ENCODE results near the gene CSGALNACT2. TPM values are rescaled to one million over a fixed set of nuclear protein-coding genes. Genes with fewer than 3 reads are reported as not detected.

The CSGALNACT2 gene
- total RNA-seq, 2 donors from 2014 or later: 31.6 to 36.3 TPM

DNA sequence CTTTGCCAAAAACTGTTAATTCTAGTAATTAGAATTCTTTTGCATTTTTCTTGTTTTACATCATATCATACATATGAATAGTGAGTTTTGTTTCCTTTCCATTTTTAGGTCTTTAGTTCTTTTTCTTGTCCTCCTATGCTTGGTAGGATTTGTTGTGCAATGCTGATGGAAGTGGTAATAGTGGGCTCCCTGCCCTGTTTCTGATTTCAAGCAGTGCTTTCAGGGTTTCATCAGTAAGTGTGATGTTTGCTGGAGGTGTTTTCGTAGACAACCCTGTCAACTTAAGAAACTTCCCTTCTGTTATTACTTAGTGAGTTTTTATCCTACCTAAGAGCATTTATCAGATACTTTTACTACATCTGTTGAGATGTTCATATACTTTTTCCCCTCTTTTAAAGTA is 50.5 kb downstream of the CSGALNACT2 start:
- Mint-ChIP-seq H3K4me3 (no peak overlapping the region), H3K27ac (no peak overlapping the region), H3K4me1 (no peaks in the 10 kb centered on the region), H3K9me3 (no peaks in the 10 kb centered on the region), H3K36me3 (ENCODE audit: low read depth) (peaks cover 66% of the 10 kb centered on the region), H3K27me3 (no peaks in the 10 kb centered on the region)
- no peak for ATAC-seq (replicated peaks)

DNA sequence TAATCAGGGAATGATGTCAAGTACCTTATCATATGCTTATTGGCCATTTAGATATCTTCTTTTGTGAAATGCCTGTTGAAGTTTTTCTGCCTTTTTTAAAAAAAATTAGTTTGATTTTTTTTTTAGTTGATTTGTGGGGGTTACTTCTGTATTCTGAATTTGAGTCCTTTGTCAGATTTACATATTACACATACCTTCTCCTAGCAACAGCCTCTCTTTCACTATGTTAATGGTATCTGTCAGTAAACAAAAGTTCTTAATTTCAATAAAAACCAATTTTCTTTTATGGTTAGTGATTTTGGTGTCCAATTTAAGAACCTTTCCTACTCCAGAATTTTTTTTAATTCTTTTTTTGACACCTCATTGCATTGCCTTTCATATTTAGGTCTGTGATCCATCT is 52.0 kb downstream of the CSGALNACT2 start:
- no peak overlapping the region for H3K4me3 Mint-ChIP-seq
- H3K27ac Mint-ChIP-seq: no peak overlapping the region
- no peak for ATAC-seq (replicated peaks)
- no peaks in the 10 kb centered on the region for H3K4me1 Mint-ChIP-seq
- H3K9me3 Mint-ChIP-seq: no peaks in the 10 kb centered on the region
- H3K36me3 Mint-ChIP-seq (ENCODE audit: low read depth): peaks cover 52% of the 10 kb centered on the region
- H3K27me3 Mint-ChIP-seq: no peaks in the 10 kb centered on the region

DNA sequence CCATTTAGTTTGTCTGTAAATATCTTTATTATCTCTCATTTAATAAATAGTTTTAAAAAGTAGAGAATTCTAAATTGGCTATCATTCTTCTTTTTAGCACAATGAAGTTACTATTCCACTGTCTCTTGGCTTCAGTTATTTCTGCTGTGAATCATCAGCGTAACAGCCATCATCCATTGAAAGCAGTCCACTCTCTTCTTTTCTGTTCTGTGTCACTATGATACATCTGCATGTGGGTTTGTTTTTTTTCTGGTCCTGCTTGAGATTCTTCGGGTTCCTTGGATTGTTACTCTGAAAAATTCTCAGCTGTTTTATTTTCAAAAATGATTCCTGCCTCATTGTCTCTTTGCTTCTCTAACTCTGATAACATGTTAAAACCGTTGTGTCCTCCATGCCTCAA is 52.5 kb downstream of the CSGALNACT2 start:
- Mint-ChIP-seq H3K27me3 (no peaks in the 10 kb centered on the region), H3K36me3 (ENCODE audit: low read depth) (peaks cover 48% of the 10 kb centered on the region)

DNA sequence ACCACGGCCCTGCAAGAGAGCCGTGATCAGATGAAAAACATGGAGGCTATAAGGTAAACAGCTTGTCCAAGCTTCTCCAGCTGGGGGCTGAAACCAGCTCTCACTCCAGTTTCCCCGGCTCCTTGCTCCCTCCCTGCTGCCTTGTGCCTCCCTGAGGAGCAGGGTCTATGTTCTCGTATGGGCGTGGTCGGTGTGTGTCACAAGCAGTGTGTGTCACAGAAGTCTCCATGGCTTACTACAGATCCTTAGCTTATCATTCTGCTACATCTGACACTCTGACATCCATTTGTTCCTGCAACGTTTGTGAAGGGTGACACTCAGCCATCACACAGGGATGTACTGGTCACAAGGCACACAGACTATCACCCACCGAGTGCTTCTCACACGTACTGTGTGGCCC is 54.6 kb downstream of the CSGALNACT2 start:
- H3K4me1 Mint-ChIP-seq: no peaks in the 10 kb centered on the region
- H3K36me3 Mint-ChIP-seq (ENCODE audit: low read depth): peaks cover 26% of the 10 kb centered on the region
- H3K27me3 Mint-ChIP-seq: no peaks in the 10 kb centered on the region

More for the DNA sequence above, 52.5 kb downstream of the CSGALNACT2 start:
- Mint-ChIP-seq H3K9me3 (no peaks in the 10 kb centered on the region), H3K27ac (no peak overlapping the region), H3K4me3 (no peak overlapping the region), H3K4me1 (no peaks in the 10 kb centered on the region)
- ATAC-seq (replicated peaks): no peak

DNA sequence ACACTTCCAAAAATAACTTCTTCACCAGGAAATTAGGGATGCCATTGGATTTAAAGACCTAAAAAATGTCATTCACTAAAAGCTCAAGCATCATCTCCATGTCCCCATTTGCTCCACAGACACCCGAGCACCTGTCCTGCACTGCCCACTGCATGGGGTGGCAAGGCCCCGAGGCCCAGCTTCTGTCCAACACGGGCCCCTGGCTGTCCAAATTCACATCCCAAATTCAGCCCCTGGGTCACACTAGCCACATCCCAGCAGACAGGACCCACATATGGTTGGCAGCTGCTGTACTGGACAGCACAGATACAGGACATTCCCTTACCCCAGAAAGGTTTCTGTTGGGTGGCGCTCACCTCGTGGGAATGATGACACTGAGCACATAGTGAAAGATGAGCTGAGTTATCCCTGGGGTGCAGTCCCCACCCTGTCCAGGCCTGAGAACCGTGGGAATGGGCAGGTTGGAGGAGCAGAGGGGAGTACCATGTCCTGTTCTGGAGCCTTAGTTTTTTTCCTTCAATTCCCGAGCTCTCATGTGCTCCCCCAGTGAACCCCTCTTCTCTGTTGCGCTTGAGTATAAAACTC is 55.3 kb downstream of the CSGALNACT2 start:
- no peak overlapping the region for H3K4me3 Mint-ChIP-seq

More for the DNA sequence above, 54.6 kb downstream of the CSGALNACT2 start:
- no peak overlapping the region for H3K27ac Mint-ChIP-seq
- H3K4me3 Mint-ChIP-seq: no peak overlapping the region
- no peak for ATAC-seq (replicated peaks)
- no peaks in the 10 kb centered on the region for H3K9me3 Mint-ChIP-seq

DNA sequence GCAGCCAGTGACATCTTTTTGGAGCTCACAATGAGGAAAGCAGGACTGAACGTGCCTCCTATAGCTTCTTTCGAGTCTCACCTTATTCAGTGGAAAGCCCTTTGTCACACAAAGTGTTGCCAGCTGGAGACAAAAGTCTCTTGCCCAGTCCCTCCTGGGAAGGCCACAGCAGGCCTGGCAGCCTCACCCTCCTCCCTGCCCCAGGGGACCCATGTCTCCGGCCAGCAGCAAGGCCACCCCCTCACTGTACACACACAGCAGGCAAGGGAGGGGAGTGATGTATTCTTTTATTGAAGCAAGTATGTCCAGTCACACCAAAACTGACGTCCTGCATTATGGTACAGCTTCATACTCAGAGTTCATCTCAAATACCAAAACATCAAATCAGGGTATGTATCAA is 56.0 kb downstream of the CSGALNACT2 start:
- Mint-ChIP-seq H3K9me3 (no peaks in the 10 kb centered on the region), H3K36me3 (ENCODE audit: low read depth) (peaks cover 13% of the 10 kb centered on the region), H3K27me3 (no peaks in the 10 kb centered on the region), H3K4me1 (no peaks in the 10 kb centered on the region), H3K27ac (peak overlapping the region; percentile 37), H3K4me3 (no peak overlapping the region)
- no peak for ATAC-seq (replicated peaks)

More for the DNA sequence above, 55.3 kb downstream of the CSGALNACT2 start:
- Mint-ChIP-seq H3K27ac (peak overlapping the region; percentile 37), H3K4me1 (no peaks in the 10 kb centered on the region), H3K36me3 (ENCODE audit: low read depth) (peaks cover 19% of the 10 kb centered on the region), H3K9me3 (no peaks in the 10 kb centered on the region), H3K27me3 (no peaks in the 10 kb centered on the region)
- ATAC-seq (replicated peaks): peak; percentile 5

DNA sequence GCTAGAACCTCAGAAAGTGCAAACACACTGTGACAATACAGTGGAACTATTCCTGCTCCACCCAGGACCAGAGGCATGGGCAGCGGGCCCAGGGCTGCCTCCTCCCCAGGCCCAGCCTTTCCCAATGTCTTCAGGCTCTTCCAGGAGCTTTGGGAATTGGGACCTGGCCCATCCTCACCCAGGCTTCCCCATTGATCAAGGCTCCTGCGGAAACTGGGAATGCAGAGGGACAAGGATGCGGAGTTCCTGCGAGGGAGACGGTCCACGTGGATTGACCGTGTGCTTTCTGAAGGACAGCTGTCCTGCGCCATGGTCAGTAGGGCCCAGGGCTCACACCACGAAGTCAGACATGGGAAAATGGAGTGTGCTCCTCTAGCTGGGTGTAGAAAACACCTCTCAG is 56.6 kb downstream of the CSGALNACT2 start:
- Mint-ChIP-seq H3K27me3 (no peaks in the 10 kb centered on the region), H3K9me3 (no peaks in the 10 kb centered on the region)

DNA sequence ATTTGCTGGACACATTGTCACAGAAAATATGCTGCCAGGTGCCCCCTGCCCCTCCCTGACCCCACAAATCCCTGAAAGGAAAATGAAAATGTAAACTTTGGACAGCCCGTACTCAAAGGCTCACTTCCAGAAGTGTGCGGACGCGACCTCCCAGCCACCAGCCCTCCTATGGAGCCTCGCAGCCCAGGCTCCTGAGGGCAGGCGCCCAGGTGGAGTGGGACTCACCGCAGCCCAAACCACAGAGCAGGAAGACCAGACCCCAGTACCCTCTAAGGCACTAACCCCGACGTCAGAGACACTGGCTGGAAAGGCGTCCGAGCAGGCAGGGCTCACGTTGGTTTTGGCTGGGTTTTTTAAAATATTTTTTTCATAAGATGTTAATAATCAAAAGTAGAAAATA is 57.3 kb downstream of the CSGALNACT2 start:
- ATAC-seq (replicated peaks): no peak
- Mint-ChIP-seq H3K4me3 (no peak overlapping the region), H3K27ac (no peak overlapping the region), H3K4me1 (no peaks in the 10 kb centered on the region), H3K36me3 (ENCODE audit: low read depth) (peaks cover 4% of the 10 kb centered on the region), H3K27me3 (no peaks in the 10 kb centered on the region), H3K9me3 (no peaks in the 10 kb centered on the region)

More for the DNA sequence above, 56.6 kb downstream of the CSGALNACT2 start:
- Mint-ChIP-seq H3K27ac (no peak overlapping the region), H3K4me3 (no peak overlapping the region), H3K4me1 (no peaks in the 10 kb centered on the region), H3K36me3 (ENCODE audit: low read depth) (peaks cover 10% of the 10 kb centered on the region)
- no peak for ATAC-seq (replicated peaks)

DNA sequence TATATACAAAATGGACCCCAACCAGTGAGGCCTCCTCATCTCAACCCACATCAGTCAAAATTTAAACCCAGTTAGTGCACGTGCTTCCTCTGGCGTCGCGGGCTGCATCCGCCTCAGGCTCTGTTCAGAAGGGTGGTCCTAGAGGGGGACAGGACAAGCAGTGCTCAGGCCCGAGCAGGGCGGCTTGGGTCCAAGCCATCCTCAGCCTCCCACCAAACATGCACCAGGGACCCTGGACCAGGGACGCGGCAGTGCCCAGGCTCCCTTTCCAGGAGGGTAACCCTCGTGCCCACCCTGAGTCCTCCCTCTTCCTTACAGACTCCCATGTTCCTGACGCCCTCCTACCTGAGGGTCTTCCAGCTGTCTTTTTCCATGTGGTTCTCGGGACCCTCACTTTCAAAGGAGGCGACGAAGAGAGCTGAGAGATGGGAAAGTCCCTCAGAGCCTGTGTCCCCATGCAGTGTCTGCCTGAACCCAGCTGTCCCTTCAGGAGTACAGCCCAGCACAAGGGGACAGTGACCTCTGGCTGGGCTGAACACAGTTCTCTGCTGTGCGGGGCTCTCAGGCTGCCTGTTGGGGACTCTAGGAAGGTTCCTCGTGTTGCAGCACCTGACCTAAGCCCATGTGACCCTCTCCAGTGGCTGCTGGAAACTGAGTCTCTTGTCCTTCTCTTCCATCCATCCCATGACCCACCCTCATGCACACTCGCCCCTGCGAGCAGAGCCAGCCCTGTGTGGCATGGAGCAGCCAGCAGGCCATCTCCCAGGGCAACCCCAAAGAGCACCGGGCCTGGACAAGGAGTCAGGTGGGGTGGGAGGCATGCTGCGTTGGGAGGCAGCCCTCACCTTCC is 58.1 kb downstream of the CSGALNACT2 start:
- H3K36me3 Mint-ChIP-seq (ENCODE audit: low read depth): no peaks in the 10 kb centered on the region
- no peaks in the 10 kb centered on the region for H3K9me3 Mint-ChIP-seq
- H3K4me1 Mint-ChIP-seq: no peaks in the 10 kb centered on the region
- no peak for ATAC-seq (replicated peaks)
- no peak overlapping the region for H3K27ac Mint-ChIP-seq
- no peak overlapping the region for H3K4me3 Mint-ChIP-seq
- H3K27me3 Mint-ChIP-seq: no peaks in the 10 kb centered on the region

DNA sequence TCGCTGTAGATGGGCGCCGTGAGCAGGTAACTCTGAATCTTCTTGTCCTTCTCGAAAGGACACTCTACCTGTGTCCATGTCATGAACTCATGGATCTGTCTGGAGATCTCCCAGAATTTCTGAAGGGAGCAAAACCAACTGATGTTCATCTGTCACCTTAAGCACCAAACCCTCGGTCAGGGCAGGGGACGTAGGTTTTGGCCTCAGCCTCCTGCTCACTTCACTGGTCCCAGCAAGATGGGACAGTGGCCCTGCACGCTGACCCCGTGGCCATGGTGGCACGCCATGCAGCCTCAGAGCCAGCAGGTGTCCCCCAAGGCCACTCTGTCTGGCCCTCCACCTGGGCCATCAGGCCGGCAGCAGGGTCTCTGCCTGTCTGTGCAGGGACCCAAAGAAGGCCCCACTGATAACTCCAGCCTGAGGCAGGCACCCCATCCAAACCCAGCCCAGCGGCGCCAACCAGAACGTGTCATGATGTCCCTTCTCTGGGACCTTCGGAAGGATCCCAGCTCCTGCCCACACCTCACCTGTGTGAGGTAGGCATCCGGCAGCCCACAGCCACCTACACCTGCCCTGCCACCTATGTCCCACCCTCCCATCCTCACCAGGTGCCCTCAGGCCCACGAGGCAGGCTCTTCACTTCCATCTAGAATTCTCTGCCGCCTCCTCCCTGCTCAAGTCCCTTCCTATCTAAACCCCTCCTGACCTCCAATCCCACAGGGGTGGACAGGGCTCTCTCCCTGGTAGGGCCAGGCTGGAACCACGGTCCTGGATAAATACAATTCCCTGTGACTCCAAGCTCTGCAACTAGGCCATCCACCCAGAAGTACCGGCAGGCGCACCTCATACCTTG is 59.0 kb downstream of the CSGALNACT2 start:
- no peak for ATAC-seq (replicated peaks)
- Mint-ChIP-seq H3K4me1 (no peaks in the 10 kb centered on the region), H3K27ac (peak overlapping the region; percentile 42), H3K27me3 (no peaks in the 10 kb centered on the region), H3K9me3 (no peaks in the 10 kb centered on the region), H3K4me3 (no peak overlapping the region), H3K36me3 (ENCODE audit: low read depth) (no peaks in the 10 kb centered on the region)

DNA sequence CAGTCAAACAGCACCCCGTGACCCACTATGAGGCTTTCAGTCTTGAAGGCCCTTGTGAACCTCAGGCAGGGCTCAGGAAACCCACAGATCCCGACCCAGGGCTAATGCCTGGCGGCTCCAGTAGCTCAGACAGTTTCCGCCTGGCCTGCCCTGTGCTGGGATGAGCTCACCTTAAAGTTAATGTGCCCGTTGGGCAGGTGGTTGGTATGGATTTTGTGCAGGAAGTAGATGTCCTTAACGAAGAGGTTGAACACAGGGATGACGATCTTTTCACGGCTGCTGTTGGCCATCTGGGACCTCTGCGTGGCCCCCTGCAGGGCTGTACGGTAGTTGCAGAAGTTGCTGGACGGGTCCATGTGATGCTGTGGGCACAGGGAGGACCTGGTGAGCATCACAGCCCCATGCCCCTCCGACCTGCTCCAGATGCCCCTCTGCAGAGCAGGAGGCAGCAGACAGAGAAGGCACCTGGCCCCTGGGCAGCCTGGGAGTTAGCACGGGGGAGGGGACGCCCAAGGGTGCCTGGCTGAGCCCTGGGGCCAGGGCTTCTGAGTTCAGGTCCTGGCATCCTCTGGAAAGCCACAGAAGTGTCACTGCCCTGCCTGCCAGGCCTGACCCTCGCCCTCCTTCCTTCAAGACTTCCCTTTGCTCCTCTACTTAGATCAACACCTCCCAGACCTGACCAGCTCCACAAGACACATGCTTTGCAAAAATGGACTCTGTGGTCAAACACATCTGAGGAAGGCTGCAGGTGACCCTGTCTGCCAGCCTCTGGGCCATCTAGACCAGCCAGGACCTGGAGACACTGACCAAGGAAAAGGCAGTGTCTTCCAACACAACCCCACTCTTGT is 59.8 kb downstream of the CSGALNACT2 start:
- no peak for ATAC-seq (replicated peaks)
- Mint-ChIP-seq H3K36me3 (ENCODE audit: low read depth) (no peaks in the 10 kb centered on the region), H3K4me1 (no peaks in the 10 kb centered on the region), H3K4me3 (no peak overlapping the region), H3K27me3 (no peaks in the 10 kb centered on the region), H3K27ac (peak overlapping the region; percentile 42), H3K9me3 (no peaks in the 10 kb centered on the region)

DNA sequence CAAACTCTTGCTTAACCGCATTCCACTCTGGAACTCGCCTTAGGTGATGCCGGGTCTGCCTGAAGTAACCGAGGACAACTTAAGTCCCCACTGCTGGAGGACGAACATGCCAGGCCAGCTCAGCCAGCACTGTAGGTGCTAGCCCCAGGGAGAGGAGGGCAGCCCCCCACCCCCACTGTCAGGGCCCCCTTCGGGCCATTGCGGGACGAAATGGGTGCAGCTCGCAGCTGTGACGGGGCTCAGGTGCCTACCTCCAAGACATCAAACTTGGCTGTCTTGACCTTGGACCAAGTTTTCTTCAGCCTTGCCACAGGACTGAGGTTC is 60.4 kb downstream of the CSGALNACT2 start:
- no peak overlapping the region for H3K4me3 Mint-ChIP-seq
- no peaks in the 10 kb centered on the region for H3K9me3 Mint-ChIP-seq
- no peaks in the 10 kb centered on the region for H3K36me3 Mint-ChIP-seq (ENCODE audit: low read depth)
- no peaks in the 10 kb centered on the region for H3K4me1 Mint-ChIP-seq
- no peak for ATAC-seq (replicated peaks)
- H3K27ac Mint-ChIP-seq: no peak overlapping the region
- H3K27me3 Mint-ChIP-seq: no peaks in the 10 kb centered on the region

DNA sequence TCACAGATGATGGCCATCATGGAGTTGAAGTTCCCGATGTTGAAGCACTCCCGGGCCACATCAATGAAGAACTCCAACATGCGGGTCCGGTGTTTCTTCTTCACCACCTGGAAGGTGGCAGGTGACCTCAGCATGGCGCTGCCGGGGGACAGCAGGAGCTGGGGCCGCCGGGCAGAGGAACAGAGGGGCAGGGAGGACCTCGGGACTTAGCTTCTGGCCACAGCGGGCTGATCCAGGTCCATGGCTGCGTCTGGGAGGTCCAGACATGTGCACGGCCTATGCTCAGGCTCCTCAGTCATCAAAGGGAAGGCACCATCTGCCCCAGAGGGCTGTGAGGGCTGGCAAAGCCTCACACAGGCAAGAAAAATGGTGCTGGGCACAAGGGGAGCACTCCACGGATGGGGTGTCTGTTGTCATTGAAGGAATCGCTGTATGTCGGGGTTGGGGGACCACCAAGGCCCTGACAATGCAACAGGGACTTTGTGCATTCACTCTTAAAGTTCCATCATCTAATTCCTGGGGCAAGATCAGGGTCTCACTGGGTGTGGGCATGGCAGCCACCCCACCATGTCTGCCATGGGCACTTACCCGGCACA is 60.9 kb downstream of the CSGALNACT2 start:
- no peaks in the 10 kb centered on the region for H3K4me1 Mint-ChIP-seq
- H3K27me3 Mint-ChIP-seq: no peaks in the 10 kb centered on the region
- no peaks in the 10 kb centered on the region for H3K36me3 Mint-ChIP-seq (ENCODE audit: low read depth)
- ATAC-seq (replicated peaks): no peak
- H3K9me3 Mint-ChIP-seq: no peaks in the 10 kb centered on the region
- H3K27ac Mint-ChIP-seq: no peak overlapping the region
- no peak overlapping the region for H3K4me3 Mint-ChIP-seq

All from activated T-helper 17 cell treated with anti-CD3 and anti-CD28 coated beads, Interleukin-2, amount 50 U/mL, for 72 hours (primary cell).